Stimulated activated CD4-positive, alpha-beta T cell treated with anti-CD3 and anti-CD28 coated beads, Interleukin-15, amount 100 ng/mL, for 24 hours (primary cell): ENCODE data around the gene NRG2.

Source experiments
- DNase-seq: peaks from one replicate; pipeline ENCODE4 v3.0.0-alpha.2; 2020

Gene NRG2

DNA sequence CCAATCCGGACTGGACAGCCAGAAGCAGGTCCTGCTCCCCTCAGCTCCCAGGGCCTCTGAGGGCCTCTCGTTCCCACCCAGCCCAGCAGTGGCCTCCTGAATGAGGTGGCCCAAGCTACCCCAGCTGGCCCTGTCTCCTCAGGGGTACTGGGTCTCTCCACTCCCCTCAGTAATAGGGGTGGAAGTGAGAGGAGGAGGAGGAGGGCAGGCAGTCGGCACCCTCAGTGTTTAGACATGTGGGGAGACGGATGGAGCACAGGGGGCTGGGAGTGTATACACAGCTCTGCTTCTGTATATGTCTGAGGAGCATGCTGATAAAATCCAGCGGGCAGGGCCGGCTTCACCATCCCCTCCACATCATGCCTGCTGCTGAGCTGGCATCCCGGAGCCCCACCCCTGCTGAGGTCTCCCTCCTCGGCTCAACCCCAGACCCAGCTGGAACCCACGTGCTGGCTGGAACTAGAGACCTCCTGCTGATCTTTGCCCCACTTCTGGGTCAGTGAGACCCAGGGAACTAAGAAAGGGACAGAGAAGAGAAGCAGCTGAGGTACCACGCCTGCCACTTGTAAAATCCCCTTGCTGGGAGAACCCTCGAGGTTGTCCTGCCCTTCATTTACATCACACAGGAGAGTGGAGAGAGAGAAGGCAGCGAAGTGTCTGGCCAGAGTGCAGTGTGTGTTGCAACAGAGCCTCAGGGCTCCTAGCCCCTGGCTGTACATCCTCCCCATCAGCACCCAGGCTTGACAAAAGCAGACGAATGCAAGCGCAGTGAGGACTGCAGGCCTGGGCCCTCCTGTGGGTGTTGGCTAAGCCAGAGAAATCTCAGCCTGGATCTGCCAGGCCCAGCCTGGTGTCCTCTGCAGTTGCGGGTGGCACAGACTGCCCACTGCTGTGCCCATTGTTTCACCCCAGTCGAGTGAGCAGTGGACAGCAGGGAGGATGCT is 170.0 kb downstream of the NRG2 start:
- DNase-seq: no peak

DNA sequence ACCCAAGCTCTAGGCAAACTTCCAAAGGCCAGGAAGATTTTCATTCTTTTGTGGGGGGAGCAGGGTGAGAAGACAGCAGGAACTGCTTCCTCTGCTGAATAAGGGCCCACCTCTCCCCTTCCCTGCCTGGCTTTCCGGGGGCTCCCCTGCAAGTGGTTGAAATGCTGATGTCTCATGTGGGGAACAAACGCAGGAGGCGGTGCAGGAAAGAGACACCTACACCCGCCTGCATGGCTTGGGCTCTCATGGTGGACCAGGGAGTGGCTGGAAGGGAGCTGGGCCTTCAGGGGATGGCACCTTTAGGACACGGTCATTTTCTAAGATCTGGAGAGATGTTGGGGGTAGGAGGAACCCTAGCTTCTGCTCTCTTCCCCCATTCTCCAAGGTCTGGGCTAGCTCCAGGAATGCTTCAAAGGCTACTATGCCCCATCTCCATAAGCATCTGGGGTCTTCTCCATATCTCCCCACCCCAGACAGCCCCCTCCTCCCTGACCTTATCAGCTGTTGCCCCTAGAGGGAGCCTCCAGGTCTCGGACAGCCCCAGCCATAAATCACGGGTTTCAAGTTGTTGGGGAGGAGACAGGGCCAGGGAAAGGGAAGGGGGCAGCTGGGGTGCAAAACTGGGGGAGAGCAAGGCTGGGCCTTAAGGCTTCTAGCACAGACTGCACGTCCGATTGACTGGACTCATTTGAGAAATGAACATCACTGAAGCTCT is 170.9 kb downstream of the NRG2 start:
- no peak for DNase-seq

DNA sequence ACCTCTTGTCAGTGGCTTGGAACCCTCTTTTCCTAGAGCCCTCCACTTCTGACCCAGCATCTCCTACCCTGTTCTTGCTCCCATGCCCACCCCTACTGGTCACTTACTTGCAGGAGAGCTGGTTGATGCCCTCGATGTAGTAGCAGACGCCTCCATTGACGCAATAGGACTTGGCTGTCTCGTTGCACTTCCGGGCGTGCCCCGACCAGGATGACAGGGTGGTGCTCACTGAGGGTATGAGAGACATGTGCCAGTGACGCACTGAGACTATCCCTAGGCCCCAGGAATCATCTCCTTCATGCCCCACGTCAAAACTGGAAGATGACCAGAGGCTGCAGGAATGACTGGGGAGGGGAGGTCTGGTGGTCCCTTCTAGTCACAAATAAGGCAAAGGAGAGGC is 171.5 kb downstream of the NRG2 start:
- no peak for DNase-seq

GRCh38 chr5:139870677-139871076 is 172.4 kb downstream of the NRG2 start:
- DNase-seq: no peak

GRCh38 chr5:139869042-139869790 is 173.9 kb downstream of the NRG2 start:
- no peak for DNase-seq

- DNase-seq: no peak
Measured at GRCh38 chr5:139867581-139867980, 175.5 kb downstream of the NRG2 start.

- DNase-seq: no peak
Measured at GRCh38 chr5:139867109-139867508, 176.0 kb downstream of the NRG2 start.

- no peak for DNase-seq
Measured at GRCh38 chr5:139864716-139865483, 178.2 kb downstream of the NRG2 start.

- peak; percentile 69 for DNase-seq
Measured at GRCh38 chr5:139863855-139864558, 179.1 kb downstream of the NRG2 start.

DNA sequence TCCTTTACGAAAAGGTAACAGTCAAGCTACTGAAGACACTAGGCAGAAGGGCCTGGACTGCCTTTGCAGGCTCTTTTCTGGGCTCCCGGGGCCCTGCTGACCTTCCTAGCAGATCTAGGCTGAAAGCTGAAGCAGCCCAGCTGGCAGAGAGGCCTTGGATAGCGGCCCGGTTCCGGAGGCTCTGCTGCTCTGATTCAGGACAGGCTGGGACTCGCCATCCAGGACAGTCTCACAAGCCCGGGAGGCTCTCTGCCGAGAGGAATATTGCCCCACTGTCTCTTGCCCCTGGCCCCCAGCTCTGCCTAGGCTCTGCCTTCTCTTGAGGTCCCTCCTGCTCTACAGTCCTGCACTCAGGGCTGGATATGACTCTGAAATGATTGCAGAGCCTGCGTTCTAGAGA is 179.7 kb downstream of the NRG2 start:
- DNase-seq: no peak

DNA sequence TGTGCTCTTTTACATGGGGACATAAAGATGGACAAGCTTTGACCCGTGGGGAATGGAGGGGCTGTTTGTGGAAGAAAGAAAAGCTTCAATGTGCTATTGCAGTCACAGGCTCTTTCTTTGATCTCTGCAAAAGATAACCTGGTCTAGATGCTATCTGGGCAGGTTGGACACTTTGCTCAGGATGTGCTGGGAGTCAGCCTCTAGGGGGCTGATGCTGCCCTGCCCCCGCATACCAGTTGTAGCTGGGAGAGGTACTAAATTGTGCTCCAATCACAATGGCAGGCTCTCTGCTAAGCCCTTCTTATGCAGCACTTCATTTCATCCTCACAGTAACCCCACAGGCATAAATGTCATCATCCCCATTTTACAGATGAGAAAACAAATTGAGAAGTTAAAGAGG is 180.3 kb downstream of the NRG2 start:
- no peak for DNase-seq

GRCh38 chr5:139862313-139862712 is 180.8 kb downstream of the NRG2 start:
- DNase-seq: no peak

DNA sequence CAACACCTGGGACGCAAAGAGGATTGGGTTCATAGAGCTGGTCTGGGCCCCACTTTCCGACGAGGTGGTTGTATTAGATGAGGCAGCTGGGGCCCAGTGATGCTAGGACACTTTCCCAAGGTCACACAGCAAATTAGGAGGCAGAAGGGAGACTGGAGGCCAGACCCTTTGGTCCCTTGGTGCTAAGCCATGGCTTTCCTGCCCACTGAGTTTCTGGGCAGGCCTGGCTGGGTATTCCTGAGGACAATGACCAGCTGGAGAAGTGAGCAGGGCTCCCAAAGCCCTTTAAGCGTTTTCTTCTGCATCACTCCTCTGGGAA is 181.3 kb downstream of the NRG2 start:
- no peak for DNase-seq

- DNase-seq: no peak
Measured at GRCh38 chr5:139861021-139861888, 181.8 kb downstream of the NRG2 start.

DNA sequence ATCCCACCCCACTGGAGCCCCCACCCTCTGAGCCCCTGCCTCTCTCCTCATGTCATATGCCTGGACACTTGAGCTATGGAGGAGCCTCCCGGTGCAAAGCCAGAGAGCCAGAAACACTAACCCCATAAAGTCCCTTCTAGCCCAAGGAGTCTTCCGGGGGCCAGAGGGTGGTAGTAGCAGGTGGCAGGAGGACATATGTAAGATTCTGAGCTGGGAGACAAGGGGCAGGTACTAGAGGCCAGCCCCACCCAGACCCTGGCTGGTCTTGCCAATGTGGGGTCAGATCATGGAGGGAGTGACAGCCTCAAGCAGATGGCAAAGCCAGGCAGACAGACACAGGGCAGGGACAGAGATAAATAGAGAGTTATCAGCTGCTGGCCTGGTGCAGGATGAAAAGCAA is 184.1 kb downstream of the NRG2 start:
- DNase-seq: no peak

DNA sequence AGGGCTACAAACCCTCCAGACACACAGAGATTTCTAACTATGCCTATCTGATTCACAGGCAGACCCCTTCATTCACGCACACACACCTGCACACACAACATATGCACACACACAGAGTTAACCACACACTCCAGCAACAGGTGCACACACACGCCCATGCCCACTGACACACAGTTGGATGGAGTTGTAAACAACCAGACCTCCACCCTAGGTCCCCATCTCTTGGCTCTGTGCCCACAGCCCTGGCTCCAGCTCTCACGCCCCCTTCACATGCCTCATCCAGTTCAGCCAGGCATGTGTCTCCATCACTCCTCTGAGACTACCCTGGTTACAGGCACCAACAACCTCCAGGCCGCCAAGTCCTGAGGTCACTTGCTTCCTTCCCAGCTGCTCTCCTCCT is 186.4 kb downstream of the NRG2 start:
- no peak for DNase-seq

- DNase-seq: no peak
Measured at GRCh38 chr5:139855946-139856540, 187.1 kb downstream of the NRG2 start.

GRCh38 chr5:139855451-139855850 is 187.6 kb downstream of the NRG2 start:
- DNase-seq: no peak

DNA sequence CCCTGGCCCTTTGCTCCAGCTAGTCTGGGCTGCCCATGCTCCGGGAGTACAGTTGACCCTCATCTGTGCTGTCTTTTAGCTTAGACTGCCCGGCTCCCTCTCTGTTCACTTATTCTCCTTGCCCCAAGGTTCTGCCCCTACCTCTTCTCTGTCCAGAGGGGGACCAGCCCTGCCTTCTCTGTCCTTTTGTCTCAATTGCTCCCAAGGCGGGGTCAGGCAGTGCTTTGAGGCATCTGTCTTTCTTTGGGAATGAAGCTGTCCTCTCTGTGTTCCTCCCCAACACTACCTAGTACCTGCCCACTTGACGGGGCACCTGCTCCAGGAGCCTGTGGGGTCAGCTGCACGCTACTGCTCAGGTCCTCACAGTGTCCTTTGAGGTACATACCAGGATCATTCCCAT is 188.1 kb downstream of the NRG2 start:
- DNase-seq: no peak

DNA sequence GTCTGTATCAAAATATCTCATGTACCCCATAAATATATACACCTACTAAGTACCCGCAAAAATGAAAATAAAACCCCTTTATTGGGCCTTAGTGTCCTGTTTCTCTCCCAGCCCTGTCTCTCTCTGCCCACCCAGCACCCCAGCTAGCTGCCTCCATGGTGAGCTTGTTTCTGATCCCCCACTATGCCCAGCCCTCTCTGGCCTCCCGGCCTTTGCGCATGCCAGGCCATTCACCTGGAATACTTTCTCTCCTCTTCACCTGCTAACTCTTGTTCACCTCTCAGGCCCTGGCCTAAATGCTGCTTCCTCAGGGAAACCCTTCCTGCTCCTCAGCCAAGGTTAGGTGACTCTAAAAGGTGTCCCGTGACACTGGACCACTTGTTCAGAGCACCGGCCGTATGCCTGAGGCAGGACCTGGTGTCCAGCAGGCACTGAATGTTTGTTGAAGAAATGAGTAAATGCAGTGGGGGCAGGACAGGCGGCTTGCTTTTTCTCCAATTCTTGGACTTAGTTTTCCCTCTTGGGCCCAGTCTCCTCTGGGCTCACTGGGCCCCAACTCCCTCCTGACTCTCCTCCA is 189.0 kb downstream of the NRG2 start:
- no peak for DNase-seq
